AG09319 (cell line): ENCODE measurements around the gene ARHGAP42.

Source experiments
- DNase-seq: peaks from one replicate; pipeline ENCODE4 v3.0.0-alpha.2; 2010; ENCODE audit warnings: low read depth; ENCODE audit errors: extremely low read depth
- TF ChIP-seq, protein P1 (sequence below): IDR thresholded peaks from 2 replicates; pipeline ENCODE4 v1.5.1; 2011; ENCODE audit warnings: low read depth, mild to moderate bottlenecking, inconsistent platforms, low read length, moderate library complexity

ARHGAP42 gene

DNA sequence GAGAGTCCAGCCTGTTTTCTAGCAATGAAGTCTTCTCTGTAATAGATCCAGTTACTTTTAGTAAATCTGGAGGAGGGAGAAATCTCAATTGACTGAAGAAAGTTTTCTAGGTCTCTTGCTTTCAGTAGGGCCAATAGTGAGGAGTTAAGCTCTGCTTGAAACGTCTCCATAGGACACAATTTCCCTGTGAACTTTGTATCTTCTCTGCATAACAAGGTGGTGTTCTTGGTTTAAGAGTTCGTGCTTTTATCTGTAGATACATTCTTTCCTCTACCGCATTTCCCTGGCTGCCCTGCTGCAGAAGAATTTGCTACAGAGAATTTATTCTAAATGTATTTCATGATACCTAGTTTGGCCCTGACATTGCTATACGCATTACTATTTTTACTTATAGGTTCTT is 183.1 kb downstream of the ARHGAP42 start:
- TF ChIP-seq, protein P1, sequence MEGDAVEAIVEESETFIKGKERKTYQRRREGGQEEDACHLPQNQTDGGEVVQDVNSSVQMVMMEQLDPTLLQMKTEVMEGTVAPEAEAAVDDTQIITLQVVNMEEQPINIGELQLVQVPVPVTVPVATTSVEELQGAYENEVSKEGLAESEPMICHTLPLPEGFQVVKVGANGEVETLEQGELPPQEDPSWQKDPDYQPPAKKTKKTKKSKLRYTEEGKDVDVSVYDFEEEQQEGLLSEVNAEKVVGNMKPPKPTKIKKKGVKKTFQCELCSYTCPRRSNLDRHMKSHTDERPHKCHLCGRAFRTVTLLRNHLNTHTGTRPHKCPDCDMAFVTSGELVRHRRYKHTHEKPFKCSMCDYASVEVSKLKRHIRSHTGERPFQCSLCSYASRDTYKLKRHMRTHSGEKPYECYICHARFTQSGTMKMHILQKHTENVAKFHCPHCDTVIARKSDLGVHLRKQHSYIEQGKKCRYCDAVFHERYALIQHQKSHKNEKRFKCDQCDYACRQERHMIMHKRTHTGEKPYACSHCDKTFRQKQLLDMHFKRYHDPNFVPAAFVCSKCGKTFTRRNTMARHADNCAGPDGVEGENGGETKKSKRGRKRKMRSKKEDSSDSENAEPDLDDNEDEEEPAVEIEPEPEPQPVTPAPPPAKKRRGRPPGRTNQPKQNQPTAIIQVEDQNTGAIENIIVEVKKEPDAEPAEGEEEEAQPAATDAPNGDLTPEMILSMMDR = no peak
- no peak for DNase-seq

DNA sequence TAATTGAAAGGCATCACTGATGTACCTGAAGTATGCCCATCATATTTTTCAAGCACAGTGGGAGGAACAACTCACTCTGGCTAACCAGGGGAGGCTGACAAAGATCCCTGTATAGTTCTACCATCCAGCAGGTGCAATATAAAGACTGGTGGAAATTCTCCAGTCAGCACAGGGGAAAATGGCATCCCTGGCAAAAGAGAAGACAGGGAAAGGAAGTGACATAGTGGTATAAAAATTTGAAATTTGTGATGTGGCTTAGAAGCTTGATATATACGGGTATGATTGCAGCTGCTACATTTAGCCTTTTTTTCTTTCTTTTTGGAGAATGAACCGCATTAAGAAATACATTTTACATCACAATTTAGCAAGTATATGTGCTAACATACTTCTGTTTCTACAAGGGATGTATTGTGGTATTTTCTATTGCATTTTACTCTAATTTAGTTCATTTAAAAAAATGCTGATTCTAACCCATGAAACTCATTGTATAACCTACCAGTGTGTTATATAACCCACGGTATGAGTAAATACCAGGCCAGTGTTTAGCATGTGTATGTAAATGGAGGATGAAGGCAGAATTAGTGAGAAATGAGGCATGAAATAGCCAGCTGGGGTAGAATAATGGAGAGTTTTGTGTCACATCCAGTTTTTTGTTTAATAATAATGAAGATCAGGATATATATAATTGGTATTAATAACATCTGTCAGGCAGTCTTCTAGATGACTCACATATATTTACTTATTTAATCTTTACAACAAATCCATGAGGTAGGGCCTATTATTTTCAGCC is 186.1 kb downstream of the ARHGAP42 start:
- DNase-seq = no peak
- TF ChIP-seq, protein P1 = no peak

DNA sequence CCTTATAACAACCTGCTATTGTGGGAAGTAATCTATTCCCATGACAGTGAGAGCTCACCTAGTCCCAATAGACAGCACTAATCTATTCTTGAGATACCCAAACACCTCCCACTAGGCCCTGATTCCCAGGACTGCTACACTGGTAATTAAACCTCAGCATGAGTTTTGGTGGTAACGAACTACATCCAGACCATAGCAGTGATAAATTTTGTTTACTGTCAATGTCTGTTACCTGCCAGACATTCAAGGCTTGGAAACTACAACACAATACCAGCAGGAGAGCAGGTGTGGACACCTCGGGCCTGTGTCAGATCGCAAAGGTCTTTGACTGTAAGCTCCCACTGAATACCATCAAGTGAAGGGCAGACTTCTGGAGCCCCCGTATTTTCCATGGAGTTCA is 187.1 kb downstream of the ARHGAP42 start:
- no peak for DNase-seq

DNA sequence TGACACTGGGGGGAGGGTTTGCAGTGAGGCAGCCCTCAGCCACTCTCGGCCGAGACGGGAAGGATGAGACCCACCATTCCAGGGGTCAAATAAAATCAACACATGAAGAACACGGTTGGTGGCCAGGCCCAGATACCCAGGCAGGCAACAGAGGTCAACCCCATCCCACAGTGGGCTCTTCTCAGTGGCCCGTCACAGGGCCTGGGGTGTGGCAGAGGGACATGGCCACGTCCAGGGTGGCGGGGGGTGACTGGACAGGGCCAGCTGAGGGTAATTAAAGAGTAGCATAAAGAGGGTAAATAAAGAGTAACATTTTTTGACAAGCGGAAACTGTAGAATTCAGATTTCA is 188.4 kb downstream of the ARHGAP42 start:
- TF ChIP-seq, protein P1 = no peak

More for the DNA sequence above, 187.1 kb downstream of the ARHGAP42 start:
- TF ChIP-seq, protein P1 = no peak

DNA sequence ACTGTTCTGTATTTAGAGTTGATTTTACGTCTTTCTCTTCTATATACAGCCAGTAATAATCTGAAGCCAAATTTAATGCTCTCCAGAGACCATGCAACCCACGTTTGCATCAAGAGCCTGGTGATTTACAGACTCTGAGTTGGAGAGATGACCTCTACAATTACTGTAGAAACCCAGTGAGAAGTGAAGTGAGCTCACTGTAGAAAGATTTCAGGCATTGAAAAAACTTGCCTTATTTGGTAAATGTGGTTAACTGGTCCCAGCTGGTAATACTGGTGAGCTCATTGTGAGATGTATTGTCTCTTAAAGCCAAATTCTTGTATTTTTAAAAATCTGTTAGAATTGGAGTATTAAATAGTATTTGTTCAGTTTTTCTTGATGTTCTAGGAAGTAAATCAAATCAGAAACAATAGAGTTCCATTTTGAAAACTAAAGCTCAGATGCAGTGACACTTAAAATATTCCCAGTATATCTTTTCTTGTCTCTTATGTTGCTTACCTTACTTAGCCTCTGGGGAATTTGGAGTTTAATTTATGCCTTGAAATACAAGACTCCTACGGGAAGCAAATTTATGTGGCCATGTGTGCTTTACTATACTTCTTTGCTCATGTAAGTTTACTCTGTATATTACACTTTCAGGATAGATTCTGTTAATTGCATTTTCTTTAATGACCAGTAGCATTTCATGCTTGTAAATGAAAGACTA is 189.9 kb downstream of the ARHGAP42 start:
- DNase-seq = peak; percentile 77
- TF ChIP-seq, protein P1 = no peak

More for the DNA sequence above, 188.4 kb downstream of the ARHGAP42 start:
- DNase-seq = no peak

DNA sequence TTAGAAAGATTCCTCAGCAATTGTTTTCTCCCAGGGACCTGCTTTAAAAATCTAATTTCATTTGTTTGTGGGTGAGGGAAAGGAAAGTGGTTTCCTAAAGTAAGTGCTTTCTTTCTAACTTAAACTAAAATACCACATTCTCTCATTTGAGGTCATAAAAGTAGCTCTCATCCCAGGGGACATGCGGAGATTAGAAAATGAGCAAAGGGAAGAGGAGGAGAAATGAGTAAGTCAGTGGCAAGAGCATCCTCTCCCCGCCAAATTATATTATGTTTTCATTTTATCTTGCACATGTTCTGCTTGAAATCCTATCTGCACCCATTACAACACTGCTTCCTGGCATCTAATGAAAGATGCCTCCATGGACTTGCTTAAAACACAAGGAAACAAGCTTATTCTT is 191.4 kb downstream of the ARHGAP42 start:
- DNase-seq = peak; percentile 40
- TF ChIP-seq, protein P1 = no peak

DNA sequence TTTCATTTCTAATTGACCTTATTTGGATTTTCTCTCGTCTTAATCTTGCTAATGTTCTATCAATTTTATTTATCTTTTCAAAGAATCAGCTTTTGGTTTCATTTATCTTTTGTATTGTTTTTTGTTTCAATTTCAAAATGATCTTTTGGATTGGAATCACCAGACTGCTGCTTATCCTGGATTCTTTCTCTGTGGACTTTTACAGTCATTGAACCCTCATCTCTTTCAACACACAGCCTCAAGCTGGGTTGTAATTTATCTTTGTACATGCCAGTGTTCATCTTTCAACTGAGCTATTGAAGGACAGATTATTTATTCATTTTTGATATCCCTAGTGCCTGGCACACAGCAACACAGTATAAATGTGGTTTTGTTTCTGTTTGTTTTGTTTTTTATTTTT is 195.9 kb downstream of the ARHGAP42 start:
- DNase-seq = no peak

More for the DNA sequence above, 195.9 kb downstream of the ARHGAP42 start:
- TF ChIP-seq, protein P1 = no peak
